GM12874 (cell line): ENCODE results near the gene SLC25A51.

Experiments used
- TF ChIP-seq, protein P1 (sequence below): IDR thresholded peaks from 2 replicates; pipeline ENCODE4 v1.5.1; 2011; ENCODE audit warnings: low read depth, mild to moderate bottlenecking, control low read depth, low read length, moderate library complexity; ENCODE audit not compliant: insufficient read depth

SLC25A51 gene

DNA sequence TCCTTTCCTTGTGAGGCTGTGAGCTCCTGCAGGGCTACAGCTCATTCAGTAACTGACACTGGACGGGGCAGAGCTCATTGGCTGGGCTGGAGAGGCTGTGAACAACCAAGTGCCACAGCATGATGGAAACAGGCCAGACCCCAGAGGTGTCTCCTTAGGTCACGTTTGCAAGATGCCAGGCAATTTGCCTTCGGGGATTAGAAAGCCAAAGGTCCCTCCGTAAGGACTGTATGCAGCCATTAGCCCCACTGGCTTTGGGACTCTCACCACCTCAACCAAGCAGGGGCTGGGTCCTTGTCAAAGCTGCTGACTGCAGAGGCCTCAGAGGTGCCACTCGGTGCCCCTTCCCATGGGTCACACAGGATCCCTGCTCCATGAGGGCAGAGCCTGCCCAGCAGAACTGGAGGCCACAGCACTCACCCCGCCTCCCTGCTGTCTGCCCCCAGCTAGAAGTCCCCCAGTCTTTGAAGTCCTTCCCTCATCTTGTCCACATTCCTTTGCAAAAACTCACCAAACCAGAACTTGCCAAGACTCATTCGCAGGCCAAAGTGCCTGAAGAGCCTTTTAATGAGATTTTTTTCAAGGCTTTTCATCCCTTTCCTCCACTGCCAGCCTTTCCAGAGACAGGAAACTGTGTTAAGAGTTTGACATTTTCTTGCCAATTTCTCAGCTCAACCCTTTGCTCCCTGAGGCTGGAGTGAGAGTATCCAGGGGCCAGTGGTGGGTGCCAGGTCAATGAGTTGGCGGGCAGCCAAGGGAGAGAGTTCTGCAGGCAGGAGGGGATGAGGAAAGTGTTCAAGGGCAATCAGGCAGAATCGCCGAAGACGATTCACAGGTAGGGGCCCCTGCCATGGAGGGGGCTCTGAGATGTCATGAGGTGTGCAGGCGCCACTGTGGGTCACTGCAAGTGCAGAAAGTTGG, 39.7 kb upstream of the SLC25A51 start:
- TF ChIP-seq, protein P1, sequence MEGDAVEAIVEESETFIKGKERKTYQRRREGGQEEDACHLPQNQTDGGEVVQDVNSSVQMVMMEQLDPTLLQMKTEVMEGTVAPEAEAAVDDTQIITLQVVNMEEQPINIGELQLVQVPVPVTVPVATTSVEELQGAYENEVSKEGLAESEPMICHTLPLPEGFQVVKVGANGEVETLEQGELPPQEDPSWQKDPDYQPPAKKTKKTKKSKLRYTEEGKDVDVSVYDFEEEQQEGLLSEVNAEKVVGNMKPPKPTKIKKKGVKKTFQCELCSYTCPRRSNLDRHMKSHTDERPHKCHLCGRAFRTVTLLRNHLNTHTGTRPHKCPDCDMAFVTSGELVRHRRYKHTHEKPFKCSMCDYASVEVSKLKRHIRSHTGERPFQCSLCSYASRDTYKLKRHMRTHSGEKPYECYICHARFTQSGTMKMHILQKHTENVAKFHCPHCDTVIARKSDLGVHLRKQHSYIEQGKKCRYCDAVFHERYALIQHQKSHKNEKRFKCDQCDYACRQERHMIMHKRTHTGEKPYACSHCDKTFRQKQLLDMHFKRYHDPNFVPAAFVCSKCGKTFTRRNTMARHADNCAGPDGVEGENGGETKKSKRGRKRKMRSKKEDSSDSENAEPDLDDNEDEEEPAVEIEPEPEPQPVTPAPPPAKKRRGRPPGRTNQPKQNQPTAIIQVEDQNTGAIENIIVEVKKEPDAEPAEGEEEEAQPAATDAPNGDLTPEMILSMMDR, result no peak

DNA sequence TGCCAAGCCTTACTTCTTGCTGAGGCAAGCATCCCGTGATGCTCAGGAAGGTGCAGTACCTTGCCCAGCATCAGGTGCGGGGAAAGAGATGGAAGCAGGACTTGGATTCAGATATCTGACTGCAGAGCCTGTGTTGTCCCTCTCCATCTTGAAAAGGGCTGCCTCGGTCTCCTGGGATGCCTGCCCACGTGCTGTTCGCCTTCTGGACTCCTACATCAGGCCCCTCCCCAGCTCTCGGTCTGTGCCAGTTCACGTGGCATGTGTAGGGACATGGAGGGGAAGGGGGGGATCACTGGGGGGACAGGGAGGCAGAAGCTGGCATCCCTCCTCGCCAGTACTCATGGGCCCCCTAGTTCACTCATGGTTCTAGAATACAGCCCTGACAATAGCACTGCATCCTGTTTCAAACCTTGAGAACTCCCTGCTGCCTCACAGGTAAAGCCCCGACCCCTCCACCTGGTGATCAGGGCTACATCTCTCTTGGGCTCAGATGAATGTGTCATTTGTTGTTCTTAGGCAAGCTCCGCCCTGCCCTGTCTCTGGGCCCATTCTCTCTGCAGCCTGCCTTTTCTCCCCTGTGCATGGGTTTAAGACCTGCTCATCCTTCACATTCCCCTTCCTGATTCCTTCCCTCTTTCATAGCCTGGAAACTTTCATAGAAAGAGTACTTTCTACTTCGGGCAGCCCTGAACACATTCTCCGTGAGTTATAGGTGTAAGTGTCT, 38.9 kb upstream of the SLC25A51 start:
- TF ChIP-seq, protein P1, result no peak

DNA sequence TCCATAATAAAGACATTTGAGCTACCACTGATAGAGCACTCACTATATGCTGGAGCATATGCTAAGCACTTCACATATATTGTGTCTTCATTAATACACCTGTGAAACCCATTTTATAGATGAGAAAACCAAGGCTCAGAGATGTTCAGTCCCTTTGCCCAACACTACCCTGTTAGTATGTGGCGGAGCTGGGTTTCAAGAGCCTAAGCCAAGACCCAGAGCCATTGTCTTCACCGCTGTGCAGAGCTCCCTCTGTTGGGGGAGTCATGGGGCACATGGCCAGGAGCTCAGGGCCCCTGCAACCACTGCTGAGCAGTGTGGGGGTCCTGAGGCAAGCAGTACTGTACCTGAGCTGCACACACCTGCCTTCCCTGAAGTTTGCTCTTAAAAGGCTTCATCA, 37.3 kb upstream of the SLC25A51 start:
- TF ChIP-seq, protein P1, result no peak

DNA sequence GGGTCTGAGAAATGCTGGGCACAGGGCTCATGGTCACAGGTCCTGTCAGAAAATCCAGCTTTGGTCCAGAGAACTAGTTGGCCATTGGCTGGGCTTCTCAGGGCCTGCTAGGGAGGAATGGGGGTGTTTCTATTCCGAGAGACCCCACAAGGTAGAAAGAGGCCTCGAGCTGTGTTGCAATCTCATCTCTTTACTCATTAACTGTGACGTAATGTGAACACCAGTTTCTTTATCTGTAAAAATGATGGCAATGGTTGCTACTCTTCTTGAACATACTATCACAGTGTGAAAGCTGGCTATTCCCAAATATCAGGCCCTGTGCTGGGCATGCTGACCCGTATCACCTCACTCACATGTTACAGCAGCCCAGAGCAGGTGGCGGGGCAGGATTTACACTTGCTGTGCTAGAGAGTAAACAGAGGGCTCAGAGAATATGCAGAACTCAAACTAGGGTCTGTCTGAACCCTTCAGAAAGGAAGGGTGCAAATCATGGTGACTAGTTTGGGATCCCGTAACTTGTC, 35.7 kb upstream of the SLC25A51 start:
- TF ChIP-seq, protein P1, result no peak

DNA sequence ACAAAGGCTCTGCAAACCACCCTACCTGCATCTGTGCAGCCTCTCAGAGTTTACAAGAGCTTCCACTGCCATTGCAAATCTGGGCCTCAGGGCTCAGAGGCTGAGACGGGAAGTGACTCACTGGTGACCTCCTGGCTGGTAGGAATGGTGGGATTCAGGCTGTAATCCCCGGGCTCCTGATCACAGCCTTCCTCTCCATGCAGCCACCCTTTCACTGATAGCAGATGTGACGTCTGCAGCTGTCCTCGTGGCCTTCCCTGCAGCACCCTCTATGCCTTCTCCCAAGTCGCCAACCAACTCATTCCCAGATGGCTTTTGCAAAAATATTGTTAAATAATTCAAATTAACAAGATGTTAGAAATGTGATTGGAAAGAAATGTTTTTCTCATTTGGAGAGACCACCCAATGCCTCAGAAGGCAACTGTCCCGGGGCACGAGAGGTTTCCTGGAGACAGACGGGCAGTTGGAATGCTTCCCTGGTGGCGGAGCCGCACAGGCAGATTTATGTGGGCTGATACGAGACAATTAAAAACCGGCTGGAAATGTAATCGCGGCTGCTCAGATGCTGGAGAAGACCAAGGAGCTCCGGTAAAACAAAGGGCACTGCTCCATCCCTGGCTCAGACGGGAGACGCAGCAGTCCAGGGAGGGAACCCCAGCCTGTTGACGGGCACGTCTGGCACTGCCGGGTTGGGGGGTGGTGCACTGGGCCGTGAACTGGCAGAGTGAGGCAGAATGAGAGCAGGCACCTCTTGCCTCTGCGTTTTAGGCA, 34.4 kb upstream of the SLC25A51 start:
- TF ChIP-seq, protein P1, result no peak

GRCh38 chr9:37937366-37937765, 33.4 kb upstream of the SLC25A51 start:
- TF ChIP-seq, protein P1, result no peak
